Activated T-cell treated with anti-CD3 and anti-CD28 coated beads, Interleukin-2, amount 50 U/mL, for 24 hours (primary cell): ENCODE data around the gene SFXN1.

Experiments used
- DNase-seq: peaks from one replicate; pipeline ENCODE4 v3.0.0-alpha.2; 2020
- H3K27ac Mint-ChIP-seq: 2 replicates; pipeline ENCODE4 v1.8.0; 2020; ENCODE audit warnings: mild to moderate bottlenecking, mixed read lengths
- H3K27me3 Mint-ChIP-seq: 2 replicates; pipeline ENCODE4 v1.8.0; 2020; ENCODE audit warnings: mixed read lengths
- H3K36me3 Mint-ChIP-seq: 2 replicates; pipeline ENCODE4 v1.8.0; 2020; ENCODE audit warnings: low read depth, mixed read lengths
- H3K4me1 Mint-ChIP-seq: 2 replicates; pipeline ENCODE4 v1.8.0; 2020; ENCODE audit warnings: low read depth, mixed read lengths
- H3K4me3 Mint-ChIP-seq: 2 replicates; pipeline ENCODE4 v1.8.0; 2020; ENCODE audit warnings: mild to moderate bottlenecking, moderate library complexity, mixed read lengths
- H3K9me3 Mint-ChIP-seq: 2 replicates; pipeline ENCODE4 v1.8.0; 2020; ENCODE audit warnings: mixed read lengths

The SFXN1 gene

DNA sequence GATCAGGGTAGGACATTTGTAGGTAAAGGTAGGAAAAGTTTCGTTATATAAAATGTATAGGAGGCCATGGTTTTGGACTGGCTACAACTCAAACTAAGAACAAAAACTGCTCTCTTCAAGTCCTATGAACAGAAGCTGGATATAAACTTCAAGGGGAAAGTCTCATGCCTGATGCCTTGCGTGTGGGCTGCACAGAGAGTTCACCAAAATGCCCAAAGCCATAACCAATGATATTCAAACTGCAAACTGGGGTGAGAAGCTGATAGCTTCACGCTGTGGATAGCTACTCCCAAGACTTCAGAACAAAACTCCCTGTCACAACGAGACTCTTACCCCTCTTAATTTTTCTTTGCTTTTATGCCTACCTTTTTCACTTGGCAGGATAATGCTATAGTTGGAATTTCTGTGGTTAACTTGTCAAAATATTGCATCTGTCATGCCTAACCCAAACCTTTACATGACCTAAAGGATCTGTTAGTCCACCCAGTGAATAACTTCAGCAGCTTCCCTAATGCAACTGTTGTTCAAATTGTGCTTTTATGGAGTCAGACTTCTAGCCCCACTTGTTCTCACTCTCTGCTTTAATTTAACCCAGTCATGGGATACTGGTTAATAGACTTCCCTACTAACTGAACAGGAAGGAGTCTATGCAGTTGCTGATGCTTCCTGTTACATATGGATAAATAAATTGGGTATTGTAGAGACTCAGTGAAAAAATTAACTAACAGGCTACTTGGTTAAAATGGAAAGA lies 71.9 kb downstream of the SFXN1 start:
- Mint-ChIP-seq H3K27me3 (peaks cover 35% of the 10 kb centered on the region), H3K4me1 (peaks cover 14% of the 10 kb centered on the region), H3K9me3 (no peaks in the 10 kb centered on the region), H3K27ac (no peak overlapping the region), H3K4me3 (no peak overlapping the region), H3K36me3 (no peaks in the 10 kb centered on the region)
- no peak for DNase-seq

DNA sequence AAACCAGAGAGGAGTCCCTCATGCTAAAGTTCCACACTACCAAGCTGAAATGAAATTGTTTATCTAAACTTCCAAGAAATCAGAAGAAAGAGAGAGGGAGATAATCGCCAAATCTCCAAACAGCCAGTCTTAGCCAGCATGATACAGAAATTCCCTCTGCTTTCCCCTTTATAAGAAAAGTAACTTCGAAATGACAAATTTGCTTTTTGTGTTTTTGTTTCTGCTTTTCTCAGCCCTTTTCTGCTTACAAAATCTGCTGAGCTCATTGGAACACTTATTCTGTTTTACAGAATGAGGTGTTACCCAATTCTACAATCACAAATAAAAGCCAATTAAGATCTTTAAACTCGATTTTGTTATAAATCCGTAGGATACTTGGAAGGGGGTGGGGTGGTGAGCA lies 72.9 kb downstream of the SFXN1 start:
- no peak for DNase-seq
- Mint-ChIP-seq H3K4me1 (peaks cover 14% of the 10 kb centered on the region), H3K27me3 (peaks cover 35% of the 10 kb centered on the region), H3K9me3 (no peaks in the 10 kb centered on the region), H3K4me3 (no peak overlapping the region), H3K36me3 (no peaks in the 10 kb centered on the region), H3K27ac (no peak overlapping the region)

- Mint-ChIP-seq H3K9me3 (no peaks in the 10 kb centered on the region), H3K27ac (no peak overlapping the region), H3K36me3 (no peaks in the 10 kb centered on the region), H3K27me3 (peaks cover 16% of the 10 kb centered on the region), H3K4me1 (no peaks in the 10 kb centered on the region), H3K4me3 (no peak overlapping the region)
- DNase-seq, result no peak
Observed at GRCh38 chr5:175554296-175554695, 75.9 kb downstream of the SFXN1 start.

DNA sequence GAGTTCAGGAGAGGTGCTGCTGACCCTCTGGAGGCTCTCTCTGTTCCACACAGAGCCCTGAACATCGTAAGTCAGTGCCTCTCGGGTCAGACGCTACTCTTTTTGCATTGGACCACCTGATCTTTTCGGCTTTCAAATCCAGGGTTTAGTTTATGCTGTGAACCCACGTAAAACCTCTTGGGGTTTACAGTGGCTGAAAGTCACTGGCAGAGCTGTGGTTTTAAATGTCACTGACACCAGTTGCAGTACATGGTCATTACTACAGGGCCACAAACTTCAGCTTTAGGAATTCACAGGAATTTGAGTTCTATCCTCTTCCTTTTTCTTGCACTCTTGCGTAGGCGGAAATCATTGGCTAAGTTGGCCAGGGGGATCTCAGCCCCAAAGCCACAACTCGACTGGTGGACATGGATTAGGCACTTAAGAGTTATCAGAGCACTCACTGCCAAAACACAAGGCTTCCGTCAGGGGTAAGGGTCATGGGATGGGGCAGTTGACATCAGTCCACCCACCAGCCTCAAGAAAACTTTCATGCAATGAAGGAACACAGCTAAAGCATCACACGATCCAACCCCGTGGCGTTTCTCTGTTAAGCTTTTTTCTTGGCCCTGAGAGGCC lies 76.9 kb downstream of the SFXN1 start:
- Mint-ChIP-seq H3K9me3 (no peaks in the 10 kb centered on the region), H3K4me3 (no peak overlapping the region), H3K27ac (no peak overlapping the region), H3K36me3 (no peaks in the 10 kb centered on the region), H3K4me1 (peaks cover 7% of the 10 kb centered on the region), H3K27me3 (peaks cover 9% of the 10 kb centered on the region)
- DNase-seq, result no peak

GRCh38 chr5:175556794-175557193 lies 78.4 kb downstream of the SFXN1 start:
- peaks cover 7% of the 10 kb centered on the region for H3K4me1 Mint-ChIP-seq
- H3K36me3 Mint-ChIP-seq, result no peaks in the 10 kb centered on the region
- no peak overlapping the region for H3K27ac Mint-ChIP-seq
- no peaks in the 10 kb centered on the region for H3K9me3 Mint-ChIP-seq
- DNase-seq, result no peak
- H3K27me3 Mint-ChIP-seq, result peaks cover 10% of the 10 kb centered on the region
- no peak overlapping the region for H3K4me3 Mint-ChIP-seq

- Mint-ChIP-seq H3K27ac (no peak overlapping the region), H3K4me1 (peaks cover 8% of the 10 kb centered on the region), H3K9me3 (no peaks in the 10 kb centered on the region), H3K36me3 (no peaks in the 10 kb centered on the region), H3K27me3 (peaks cover 8% of the 10 kb centered on the region), H3K4me3 (no peak overlapping the region)
- no peak for DNase-seq
Observed at GRCh38 chr5:175557778-175558177, 79.4 kb downstream of the SFXN1 start.

GRCh38 chr5:175558801-175559480 lies 80.6 kb downstream of the SFXN1 start:
- Mint-ChIP-seq H3K27me3 (peaks cover 9% of the 10 kb centered on the region), H3K9me3 (no peaks in the 10 kb centered on the region), H3K27ac (no peak overlapping the region), H3K4me3 (no peak overlapping the region), H3K4me1 (peaks cover 8% of the 10 kb centered on the region), H3K36me3 (no peaks in the 10 kb centered on the region)
- DNase-seq, result no peak

GRCh38 chr5:175560011-175560410 lies 81.7 kb downstream of the SFXN1 start:
- peaks cover 11% of the 10 kb centered on the region for H3K4me1 Mint-ChIP-seq
- no peak for DNase-seq
- H3K27ac Mint-ChIP-seq, result no peak overlapping the region
- no peak overlapping the region for H3K4me3 Mint-ChIP-seq
- no peaks in the 10 kb centered on the region for H3K9me3 Mint-ChIP-seq
- H3K27me3 Mint-ChIP-seq, result peaks cover 9% of the 10 kb centered on the region
- no peaks in the 10 kb centered on the region for H3K36me3 Mint-ChIP-seq

DNA sequence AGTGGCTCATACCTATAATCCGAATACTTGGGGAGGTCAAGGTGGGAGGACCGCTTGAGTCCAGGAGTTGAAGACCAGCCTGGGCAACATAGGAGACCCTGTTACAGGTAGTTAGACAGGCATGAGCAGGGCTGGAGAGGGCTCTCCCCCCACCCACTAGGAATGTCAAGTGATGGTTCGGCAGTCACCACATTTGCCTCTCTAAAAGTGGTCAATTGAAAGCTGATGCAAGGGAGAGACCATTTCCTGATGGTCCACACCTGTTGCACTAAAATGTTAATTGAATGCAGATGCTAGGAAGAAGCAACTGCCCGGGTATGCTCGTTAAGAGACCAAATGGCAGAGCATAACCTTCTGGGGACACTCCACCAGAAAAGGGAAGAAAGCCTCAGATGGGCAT lies 82.7 kb downstream of the SFXN1 start:
- H3K9me3 Mint-ChIP-seq, result no peaks in the 10 kb centered on the region
- no peak overlapping the region for H3K27ac Mint-ChIP-seq
- H3K27me3 Mint-ChIP-seq, result peaks cover 9% of the 10 kb centered on the region
- H3K36me3 Mint-ChIP-seq, result no peaks in the 10 kb centered on the region
- DNase-seq, result no peak
- H3K4me3 Mint-ChIP-seq, result no peak overlapping the region
- H3K4me1 Mint-ChIP-seq, result peaks cover 13% of the 10 kb centered on the region

- Mint-ChIP-seq H3K36me3 (no peaks in the 10 kb centered on the region), H3K27me3 (peaks cover 9% of the 10 kb centered on the region), H3K9me3 (no peaks in the 10 kb centered on the region), H3K4me1 (peaks cover 22% of the 10 kb centered on the region), H3K4me3 (no peak overlapping the region), H3K27ac (no peak overlapping the region)
- DNase-seq, result no peak
Observed at GRCh38 chr5:175564716-175565115, 86.4 kb downstream of the SFXN1 start.

DNA sequence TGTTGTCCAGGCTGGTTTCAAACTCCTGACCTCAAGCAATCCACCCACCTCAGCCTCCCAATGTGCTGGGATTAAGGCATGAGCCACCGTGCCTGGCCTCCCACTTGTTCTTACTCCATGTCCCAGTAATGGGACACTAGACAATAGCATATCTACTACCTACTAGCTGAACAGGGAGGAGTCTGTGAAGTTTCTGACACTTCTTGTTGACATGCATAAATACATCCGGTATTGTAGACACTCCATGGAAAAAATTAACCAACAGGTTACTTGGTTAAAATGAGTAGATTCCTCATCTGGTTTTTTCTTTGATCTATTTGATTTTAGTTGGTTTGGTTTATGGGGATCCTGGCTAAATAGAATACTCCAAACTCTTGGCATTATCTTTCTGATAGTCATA lies 88.3 kb downstream of the SFXN1 start:
- Mint-ChIP-seq H3K4me3 (no peak overlapping the region), H3K27ac (no peak overlapping the region), H3K36me3 (no peaks in the 10 kb centered on the region), H3K4me1 (peaks cover 18% of the 10 kb centered on the region), H3K27me3 (peaks cover 8% of the 10 kb centered on the region), H3K9me3 (no peaks in the 10 kb centered on the region)
- DNase-seq, result no peak

DNA sequence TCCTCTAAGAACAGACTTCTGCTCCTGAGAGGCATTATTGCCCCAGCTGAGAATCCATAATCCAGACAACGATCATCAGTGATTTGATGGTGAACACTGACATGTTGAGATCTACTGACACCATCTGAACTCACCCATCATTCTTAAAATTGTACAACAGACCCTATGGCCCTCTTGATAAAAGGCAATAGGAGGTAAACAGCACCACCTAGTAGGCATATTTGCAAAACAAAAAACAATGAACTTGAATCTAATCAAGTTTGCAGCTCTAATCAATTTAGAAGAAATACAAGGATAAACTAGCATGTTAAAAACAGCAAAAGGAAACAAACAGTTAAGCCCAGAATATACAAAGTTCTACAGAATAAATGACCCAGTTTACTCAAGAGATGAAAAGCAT lies 89.6 kb downstream of the SFXN1 start:
- Mint-ChIP-seq H3K36me3 (no peaks in the 10 kb centered on the region), H3K27me3 (peaks cover 3% of the 10 kb centered on the region), H3K27ac (no peak overlapping the region), H3K4me3 (no peak overlapping the region), H3K9me3 (no peaks in the 10 kb centered on the region), H3K4me1 (peaks cover 20% of the 10 kb centered on the region)
- no peak for DNase-seq

DNA sequence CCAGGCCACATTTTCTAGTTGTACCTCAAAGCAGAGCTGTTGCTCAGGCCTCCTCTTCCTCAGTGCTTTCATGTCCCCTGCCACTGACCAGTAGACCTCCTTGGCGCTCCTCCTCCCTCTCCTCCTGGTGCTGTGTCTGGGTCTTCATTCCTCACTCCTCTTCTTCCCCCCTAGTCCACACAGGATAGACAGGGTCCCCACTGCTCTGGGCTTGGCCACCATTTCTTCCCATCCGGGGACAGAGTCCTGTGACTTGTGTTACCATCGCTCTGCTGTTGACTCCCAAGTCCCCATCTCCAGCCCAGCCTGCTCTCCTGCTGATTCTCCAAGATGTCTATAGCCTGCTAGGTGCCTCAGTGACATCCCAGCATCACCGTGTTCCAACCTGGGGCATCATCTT lies 91.3 kb downstream of the SFXN1 start:
- H3K4me3 Mint-ChIP-seq, result no peak overlapping the region
- H3K36me3 Mint-ChIP-seq, result no peaks in the 10 kb centered on the region
- DNase-seq, result no peak
- no peaks in the 10 kb centered on the region for H3K9me3 Mint-ChIP-seq
- H3K27ac Mint-ChIP-seq, result no peak overlapping the region
- peaks cover 20% of the 10 kb centered on the region for H3K4me1 Mint-ChIP-seq
- peaks cover 5% of the 10 kb centered on the region for H3K27me3 Mint-ChIP-seq

DNA sequence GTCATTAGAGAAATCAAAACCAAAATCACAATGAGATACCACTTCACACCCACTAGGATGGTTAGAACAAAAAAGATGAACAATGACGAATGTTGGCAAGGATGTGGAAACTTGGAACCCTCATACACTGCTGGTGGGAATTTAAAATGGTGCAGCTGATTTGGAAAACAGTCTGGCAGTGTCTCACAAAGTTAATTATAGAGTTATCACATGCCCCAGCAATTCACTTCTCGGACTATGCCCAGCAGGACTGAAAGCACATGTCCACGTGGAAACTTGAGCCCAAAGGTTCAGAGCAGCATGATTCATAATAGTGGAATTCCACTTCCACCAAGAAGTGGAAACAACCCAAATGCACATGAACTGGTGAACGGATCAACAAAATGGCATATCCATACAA lies 94.5 kb downstream of the SFXN1 start:
- H3K9me3 Mint-ChIP-seq, result no peaks in the 10 kb centered on the region
- H3K27me3 Mint-ChIP-seq, result peaks cover 7% of the 10 kb centered on the region
- H3K4me1 Mint-ChIP-seq, result peaks cover 19% of the 10 kb centered on the region
- no peaks in the 10 kb centered on the region for H3K36me3 Mint-ChIP-seq
- no peak for DNase-seq
- H3K4me3 Mint-ChIP-seq, result no peak overlapping the region
- H3K27ac Mint-ChIP-seq, result no peak overlapping the region
